SU-DHL-6 (cell line): ENCODE results near the gene NCKAP5.
"Not testable (repeated sequence)": the region's sequence is repeated elsewhere in the genome, so short reads cannot be mapped to it uniquely, and the experiment has no call there.

Experiments
- H2AFZ ChIP-seq: fragments of 200-600 bp; sonication (generic); 2 replicates; pipeline ENCODE4 v1.6.1; 2014; ENCODE audit warnings: low read depth, mild to moderate bottlenecking, moderate library complexity, mixed read lengths, antibody characterized with exemption, low read length; ENCODE audit not compliant: severe bottlenecking
- H3F3A ChIP-seq: fragments of 200-600 bp; shearing (Covaris generic); 2 replicates; pipeline ENCODE4 v1.6.0; 2016; ENCODE audit warnings: antibody characterized with exemption, mild to moderate bottlenecking; ENCODE audit not compliant: insufficient read depth
- H3K27ac ChIP-seq: fragments of 200-600 bp; sonication (generic); 2 replicates; pipeline ENCODE4 v1.5.1; 2016; ENCODE audit warnings: low read depth, mild to moderate bottlenecking, low read length, moderate library complexity, mixed read lengths
- H3K27me3 ChIP-seq: fragments of 200-600 bp; sonication (generic), shearing (Covaris generic); 2 replicates; pipeline ENCODE4 v1.6.0; 2014; ENCODE audit warnings: mild to moderate bottlenecking, low read length
- H3K36me3 ChIP-seq: fragments of 200-600 bp; sonication (generic); 2 replicates; pipeline ENCODE4 v1.6.1; 2014; ENCODE audit warnings: mild to moderate bottlenecking, low read length, mixed read lengths
- H3K4me2 ChIP-seq: fragments of 300-600, 200-600 bp; shearing (Covaris generic), sonication (generic); 2 replicates; pipeline ENCODE4 v1.6.0; 2014; ENCODE audit warnings: low read length, low read depth, mild to moderate bottlenecking; ENCODE audit not compliant: poor library complexity, severe bottlenecking
- H3K4me3 ChIP-seq: fragments of 200-600 bp; sonication (generic); 2 replicates; pipeline ENCODE4 v1.5.1; 2014; ENCODE audit warnings: antibody characterized with exemption, low read length, mild to moderate bottlenecking, mixed read lengths; ENCODE audit not compliant: insufficient read depth, poor library complexity, severe bottlenecking
- H3K79me2 ChIP-seq: fragments of 200-600 bp; sonication (generic); 2 replicates; pipeline ENCODE4 v1.6.1; 2014; ENCODE audit warnings: mild to moderate bottlenecking, low read length, moderate library complexity; ENCODE audit not compliant: insufficient read depth
- H3K9ac ChIP-seq: fragments of 200-600 bp; sonication (generic); 2 replicates; pipeline ENCODE4 v1.7.0; 2014; ENCODE audit warnings: mild to moderate bottlenecking, low read length
- H3K9me2 ChIP-seq: fragments of 200-600 bp; sonication (generic); replicated peaks from 2 replicates; pipeline ENCODE4 v1.6.1; 2014; ENCODE audit warnings: low read length; ENCODE audit not compliant: insufficient read depth
- H3K9me3 ChIP-seq: fragments of 200-600 bp; sonication (generic); 2 replicates; pipeline ENCODE4 v1.6.1; 2014; ENCODE audit warnings: low read length, mixed read lengths; ENCODE audit not compliant: insufficient read depth
- H4K20me1 ChIP-seq: fragments of 200-600 bp; sonication (generic); 2 replicates; pipeline ENCODE4 v1.6.1; 2014; ENCODE audit warnings: low read depth, mild to moderate bottlenecking, antibody characterized with exemption, low read length, moderate library complexity, mixed read lengths
- EZH2phosphoT487 ChIP-seq: fragments of 200-600 bp; sonication (generic), shearing (Covaris generic); conservative IDR thresholded peaks from 2 replicates; pipeline ENCODE4 v1.6.1; 2018; ENCODE audit warnings: mild to moderate bottlenecking, antibody characterized with exemption, low read length, moderate library complexity, mixed read lengths
- TF ChIP-seq, protein P1 (sequence below): fragments of 200-600 bp; sonication (generic); IDR thresholded peaks from one replicate; pipeline ENCODE4 v1.5.1; 2017; ENCODE audit warnings: antibody characterized with exemption, mild to moderate bottlenecking, low read length, moderate library complexity; ENCODE audit not compliant: insufficient read depth, poor library complexity, severe bottlenecking

The NCKAP5 gene

DNA sequence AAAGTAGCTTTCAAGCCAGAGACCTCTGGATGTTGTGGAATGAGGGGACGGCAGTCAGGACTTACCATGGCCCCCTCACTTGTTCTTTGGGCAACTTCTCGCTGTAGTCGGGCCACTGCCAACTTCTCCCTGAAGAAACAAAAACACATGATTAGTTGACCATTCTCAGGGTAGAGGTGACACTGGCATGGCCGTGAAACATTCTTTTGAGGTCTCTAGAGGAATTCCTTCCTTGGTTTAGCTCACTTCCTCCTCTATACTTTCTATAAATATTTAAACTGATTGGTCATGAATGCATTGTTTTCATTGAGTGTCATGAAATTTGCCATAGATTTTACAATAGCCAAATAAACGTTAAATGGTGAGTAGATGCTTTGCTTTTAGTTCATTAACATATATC lies 354.6 kb downstream of the NCKAP5 start:
- TF ChIP-seq, protein P1, sequence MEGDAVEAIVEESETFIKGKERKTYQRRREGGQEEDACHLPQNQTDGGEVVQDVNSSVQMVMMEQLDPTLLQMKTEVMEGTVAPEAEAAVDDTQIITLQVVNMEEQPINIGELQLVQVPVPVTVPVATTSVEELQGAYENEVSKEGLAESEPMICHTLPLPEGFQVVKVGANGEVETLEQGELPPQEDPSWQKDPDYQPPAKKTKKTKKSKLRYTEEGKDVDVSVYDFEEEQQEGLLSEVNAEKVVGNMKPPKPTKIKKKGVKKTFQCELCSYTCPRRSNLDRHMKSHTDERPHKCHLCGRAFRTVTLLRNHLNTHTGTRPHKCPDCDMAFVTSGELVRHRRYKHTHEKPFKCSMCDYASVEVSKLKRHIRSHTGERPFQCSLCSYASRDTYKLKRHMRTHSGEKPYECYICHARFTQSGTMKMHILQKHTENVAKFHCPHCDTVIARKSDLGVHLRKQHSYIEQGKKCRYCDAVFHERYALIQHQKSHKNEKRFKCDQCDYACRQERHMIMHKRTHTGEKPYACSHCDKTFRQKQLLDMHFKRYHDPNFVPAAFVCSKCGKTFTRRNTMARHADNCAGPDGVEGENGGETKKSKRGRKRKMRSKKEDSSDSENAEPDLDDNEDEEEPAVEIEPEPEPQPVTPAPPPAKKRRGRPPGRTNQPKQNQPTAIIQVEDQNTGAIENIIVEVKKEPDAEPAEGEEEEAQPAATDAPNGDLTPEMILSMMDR: no peak
- TF ChIP-seq EZH2phosphoT487: no peak
- Histone ChIP-seq H4K20me1 (no peaks in the 10 kb centered on the region), H3K4me3 (no peak overlapping the region), H2AFZ (no peak overlapping the region), H3K79me2 (no peaks in the 10 kb centered on the region), H3K27ac (no peak overlapping the region), H3K9me2 (no peaks in the 10 kb centered on the region), H3K27me3 (no peaks in the 10 kb centered on the region), H3F3A (no peaks in the 10 kb centered on the region), H3K36me3 (no peaks in the 10 kb centered on the region), H3K9me3 (0 out of 2 replicates have a peak, but pooled peaks cover 4% of the 10 kb centered on the region), H3K9ac (no peak overlapping the region), H3K4me2 (no peak overlapping the region)

DNA sequence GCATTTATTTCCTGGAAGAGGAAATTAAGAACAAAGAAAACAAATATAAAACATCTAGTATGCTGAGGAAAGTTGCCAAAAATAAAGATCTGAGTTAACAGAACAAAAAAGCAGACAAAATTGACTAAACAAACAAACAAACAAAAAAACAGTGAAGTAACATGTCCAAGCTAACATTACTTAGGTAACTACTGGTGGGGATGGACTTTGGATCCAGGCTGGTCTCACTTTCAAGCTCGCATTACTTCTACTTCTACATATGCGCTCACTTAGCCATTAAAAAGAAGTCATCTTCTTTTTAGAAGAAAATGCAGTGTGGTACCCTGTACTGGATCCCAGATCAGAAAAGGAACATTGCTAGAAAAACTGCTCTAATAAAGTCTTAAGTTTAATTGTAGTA lies 358.9 kb downstream of the NCKAP5 start:
- Histone ChIP-seq H3F3A (no peaks in the 10 kb centered on the region), H3K9ac (no peak overlapping the region), H3K27me3 (no peaks in the 10 kb centered on the region), H3K9me3 (no peaks in the 10 kb centered on the region), H3K36me3 (no peaks in the 10 kb centered on the region), H3K9me2 (no peaks in the 10 kb centered on the region), H4K20me1 (no peaks in the 10 kb centered on the region), H2AFZ (no peak overlapping the region), H3K79me2 (no peaks in the 10 kb centered on the region), H3K27ac (no peak overlapping the region), H3K4me2 (no peak overlapping the region), H3K4me3 (no peak overlapping the region)
- TF ChIP-seq, protein P1: no peak
- no peak for TF ChIP-seq EZH2phosphoT487

DNA sequence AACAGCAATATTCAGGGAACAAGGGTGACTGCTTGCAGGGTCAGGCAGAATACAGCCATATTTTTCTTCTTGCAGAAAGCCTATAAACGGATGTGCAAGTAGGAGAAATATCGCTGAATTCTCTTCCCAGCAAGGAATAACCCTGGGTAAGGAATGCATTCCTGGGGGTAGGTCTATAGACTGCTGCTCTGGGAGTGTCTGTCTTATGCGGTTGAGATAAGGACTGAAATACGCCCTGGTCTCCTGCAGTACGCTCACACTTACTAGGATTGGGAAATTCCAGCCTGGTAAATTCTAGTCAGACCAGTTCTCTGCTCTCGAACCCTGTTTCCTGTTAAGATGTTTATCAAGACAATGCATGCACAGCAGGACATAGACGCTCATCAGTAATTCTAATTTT lies 361.6 kb downstream of the NCKAP5 start:
- H3K79me2 ChIP-seq, H3K9me2 ChIP-seq, H3F3A ChIP-seq, H3K36me3 ChIP-seq, H3K27me3 ChIP-seq, H3K27ac ChIP-seq, H3K9me3 ChIP-seq, H3K4me2 ChIP-seq, H2AFZ ChIP-seq, H3K4me3 ChIP-seq, H4K20me1 ChIP-seq, H3K9ac ChIP-seq: not testable (repeated sequence)

DNA sequence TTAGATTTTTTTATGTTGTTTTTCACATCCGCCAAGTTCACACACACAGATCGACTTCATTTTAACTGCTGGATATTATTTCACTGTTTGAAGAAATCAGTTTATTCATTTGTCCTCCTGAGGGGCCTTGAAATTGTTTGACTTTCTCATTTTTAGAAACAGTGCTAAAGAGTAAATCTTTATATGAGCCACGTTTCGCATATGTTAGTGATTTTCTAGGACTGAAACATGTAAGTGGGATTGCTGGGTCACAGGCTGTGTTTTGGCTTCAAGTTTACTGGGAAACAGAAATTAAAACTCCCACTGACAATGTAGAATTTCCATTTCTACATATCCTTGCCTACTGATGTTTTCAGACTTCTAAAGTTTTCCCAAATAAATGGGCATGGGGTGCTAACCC lies 363.8 kb downstream of the NCKAP5 start:
- no peak overlapping the region for H3K4me2 ChIP-seq
- no peak overlapping the region for H3K9ac ChIP-seq
- H3K27me3 ChIP-seq: no peaks in the 10 kb centered on the region
- no peaks in the 10 kb centered on the region for H3K9me2 ChIP-seq
- no peaks in the 10 kb centered on the region for H3K79me2 ChIP-seq
- no peaks in the 10 kb centered on the region for H3K36me3 ChIP-seq
- no peak overlapping the region for H3K4me3 ChIP-seq
- H3K27ac ChIP-seq: no peak overlapping the region
- no peak overlapping the region for H2AFZ ChIP-seq
- no peaks in the 10 kb centered on the region for H4K20me1 ChIP-seq
- no peaks in the 10 kb centered on the region for H3F3A ChIP-seq
- no peak for TF ChIP-seq EZH2phosphoT487
- TF ChIP-seq, protein P1: no peak
- no peaks in the 10 kb centered on the region for H3K9me3 ChIP-seq
